ENCODE results near the gene PLA2G15. TPM values are rescaled to one million over a fixed set of nuclear protein-coding genes. Genes with fewer than 3 reads are reported as not detected.

Gene PLA2G15
- total and polyA plus RNA-seq, 2 of the 13 experiments (the other 11 are each of a cell fraction or from before 2014, with no cell fraction given) = 14.4 to 23.7 TPM

GRCh38 chr16:68265078-68265920 is 20.1 kb downstream of the PLA2G15 start:
- Histone ChIP-seq H3K27ac (ENCODE audit: extremely low read length, insufficient read depth, low read length) (peak overlapping the region; percentile 97), H3K4me1 (ENCODE audit: insufficient read depth, low read length) (peaks cover 69% of the 10 kb centered on the region), H3K79me2 (ENCODE audit: insufficient read depth, low read length) (peaks cover 42% of the 10 kb centered on the region), H3K36me3 (replicated peaks in 1 of 2; ENCODE audit: control insufficient read depth in 1 of 2, insufficient read depth in 2 of 2, low read length in 2 of 2) (no peaks in the 10 kb centered on the region; a peak in 1 of 5 replicates), H3K4me3 (replicated peaks in 1 of 3; ENCODE audit: insufficient read depth in 1 of 3, low read depth in 2 of 3, low read length in 3 of 3) (peak overlapping the region; percentile 69 to 100 (median 97)), H2AFZ (ENCODE audit: low read length) (no peak overlapping the region), H3K27me3 (ENCODE audit: control insufficient read depth in 1 of 2, insufficient read depth in 2 of 2, low read length in 2 of 2) (no peaks in the 10 kb centered on the region; a peak in 1 of 5 replicates), H4K20me1 (ENCODE audit: insufficient read depth, low read length) (peaks cover 18% of the 10 kb centered on the region), H3K9ac (ENCODE audit: insufficient read depth, low read depth, low read length) (peak overlapping the region; percentile 100), H3K4me2 (ENCODE audit: low read depth, low read length) (peak overlapping the region; percentile 100), H3K9me3 (ENCODE audit: low read length) (no peaks in the 10 kb centered on the region)
- ATAC-seq = peak; percentile 81
- peak; percentile 95 for FAIRE-seq
- under 1% methylated on average over 19 of the region's 23 CpGs for WGBS (ENCODE audit: low lambda C conversion rate)
- in situ Hi-C loops (cut with HindIII; ENCODE audit: extremely low pct_ligation_motif_present, low pct_unique_long_range_greater_than_20kb) = no loop called here
- CTCF ChIA-PET (ENCODE audit: low intra/inter-chr PET ratio, low total read pairs) = interaction anchor here (6.0 kb wide), 1 partner anchor 64 kb away, joined by 96 read pairs; no protein-coding TSS in a partner anchor
- intact Hi-C loops (cut with micrococcal nuclease; ENCODE audit: unreplicated experiment) = loop anchor here (1.0 to 2.0 kb wide), 4 partner anchors 16 to 46 kb away; partner anchors contain the start of genes ESRP2 and PRMT7
- POLR2A ChIA-PET = interaction anchor here (0.6 to 4.5 kb wide), 19 partner anchors 9 to 664 kb away, joined by 3 to 89 read pairs (median 6); partner anchors contain the start of genes ESRP2, NFATC3, PLA2G15 and PRMT7
- DNase-seq (ENCODE audit: low spot score) = peak; percentile 100
- TSS peak; percentile 64 for BruUV-seq (replicated peaks)
- no peak for TF ChIP-seq ZNF329 (CRISPR knock-in tag; IDR thresholded peaks at IDR 0.05; ENCODE audit: low read depth)
- peak; percentile 38; the same call in 1 of the 2 replicates for TF ChIP-seq CBX5 (CRISPR knock-in tag; IDR thresholded peaks at IDR 0.05; ENCODE audit: borderline replicate concordance)
- TF ChIP-seq ARID5B (CRISPR knock-in tag; IDR thresholded peaks at IDR 0.05) = peak; percentile 98
- no peak for TF ChIP-seq ESRRA (CRISPR knock-in tag; IDR thresholded peaks at IDR 0.05; ENCODE audit: low read depth)
- TF ChIP-seq NONO (IDR thresholded peaks at IDR 0.05) = no peak
- TF ChIP-seq NONO (CRISPR knock-in tag; conservative IDR thresholded peaks at IDR 0.05) = peak; percentile 73; the same call in 1 of the 2 replicates
- no peak for TF ChIP-seq DBP (CRISPR knock-in tag; IDR thresholded peaks at IDR 0.05; ENCODE audit: not compliant biosample characterization)
- 0 out of 2 replicates have a peak, but pooled peaks have one; percentile 21 for TF ChIP-seq ZBTB42 (CRISPR knock-in tag; IDR thresholded peaks at IDR 0.05)
- TF ChIP-seq NCOA2 (CRISPR knock-in tag; IDR thresholded peaks at IDR 0.05) = peak; percentile 92
- no peak for TF ChIP-seq ZNF841 (CRISPR knock-in tag; IDR thresholded peaks at IDR 0.05; ENCODE audit: borderline replicate concordance)
- peak; percentile 90; the same call in 1 of the 2 replicates for TF ChIP-seq ZNF101 (CRISPR knock-in tag; IDR thresholded peaks at IDR 0.05; ENCODE audit: borderline replicate concordance, low read depth)
- TF ChIP-seq ETV5 (CRISPR knock-in tag; IDR thresholded peaks at IDR 0.05; ENCODE audit: borderline replicate concordance) = peak; percentile 80
- TF ChIP-seq ELF4 (CRISPR knock-in tag; IDR thresholded peaks at IDR 0.05; ENCODE audit: borderline replicate concordance) = peak; percentile 67; the same call in 1 of the 2 replicates
- no peak; the same call in 1 of the 2 replicates for TF ChIP-seq ZFX (CRISPR knock-in tag; IDR thresholded peaks at IDR 0.05; ENCODE audit: low read depth)
- peak; percentile 72; the same call in 1 of the 2 replicates for TF ChIP-seq ZNF670 (CRISPR knock-in tag; IDR thresholded peaks at IDR 0.05; ENCODE audit: borderline replicate concordance)
- 0 out of 2 replicates have a peak, but pooled peaks have one; percentile 56 for TF ChIP-seq RORA (CRISPR knock-in tag; IDR thresholded peaks at IDR 0.05)
- 0 out of 2 replicates have a peak, but pooled peaks have one; percentile 52 for TF ChIP-seq ZNF850 (CRISPR knock-in tag; conservative IDR thresholded peaks at IDR 0.05)
- TF ChIP-seq ZEB1 (IDR thresholded peaks at IDR 0.05; ENCODE audit: insufficient replicate concordance, low read depth) = peak; percentile 40
- no peak; the same call in 1 of the 2 replicates for TF ChIP-seq STAG1 (CRISPR knock-in tag; IDR thresholded peaks at IDR 0.05)

All from HepG2 (cell line).